Umbilical cord (tissue), 2 donors: ENCODE data around the gene ARHGEF4. TPM values are rescaled to one million over a fixed set of nuclear protein-coding genes. Genes with fewer than 3 reads are reported as not detected.

Source experiments
- DNase-seq: peaks from one replicate; pipeline ENCODE4 v3.0.0-alpha.2; 2015; ENCODE audit warnings: low spot score
- total RNA-seq: library from RNA; depleted of rRNA; stranded (reverse); fragments of >200 nt; gene quantifications from one replicate; pipeline ENCODE4 v1.2.3, GENCODE V29; 2014; ENCODE audit warnings: low replicate concordance; ENCODE audit not compliant: insufficient read depth

Gene ARHGEF4
- total RNA-seq, 1 donor from 2014 or later: 8.9 TPM

- no peak for DNase-seq
Observed at GRCh38 chr2:130834931-130835765, 1.6 kb upstream of the ARHGEF4 start.

- no peak for DNase-seq
Observed at GRCh38 chr2:130835766-130836015, 1.0 kb upstream of the ARHGEF4 start.

- DNase-seq: no peak
Observed at GRCh38 chr2:130837175-130837810, 579 bp downstream of the ARHGEF4 start.

- no peak for DNase-seq
Observed at GRCh38 chr2:130837811-130838565, 1.3 kb downstream of the ARHGEF4 start.

GRCh38 chr2:130839011-130839780 lies 2.5 kb downstream of the ARHGEF4 start:
- no peak for DNase-seq

GRCh38 chr2:130840506-130840905 lies 3.8 kb downstream of the ARHGEF4 start:
- DNase-seq: no peak

- DNase-seq: no peak
Observed at GRCh38 chr2:130841741-130842365, 5.1 kb downstream of the ARHGEF4 start.

- DNase-seq: no peak
Observed at GRCh38 chr2:130842770-130843169, 6.1 kb downstream of the ARHGEF4 start.

GRCh38 chr2:130843321-130843985 lies 6.7 kb downstream of the ARHGEF4 start:
- DNase-seq: no peak

- DNase-seq: no peak
Observed at GRCh38 chr2:130844161-130844560, 7.4 kb downstream of the ARHGEF4 start.

- DNase-seq: no peak
Observed at GRCh38 chr2:130845505-130846085, 8.9 kb downstream of the ARHGEF4 start.

- DNase-seq: no peak
Observed at GRCh38 chr2:130846233-130846632, 9.5 kb downstream of the ARHGEF4 start.

- no peak for DNase-seq
Observed at GRCh38 chr2:130846686-130847375, 10.1 kb downstream of the ARHGEF4 start.

- no peak for DNase-seq
Observed at GRCh38 chr2:130847776-130848525, 11.2 kb downstream of the ARHGEF4 start.

- DNase-seq: no peak
Observed at GRCh38 chr2:130848526-130849210, 12.0 kb downstream of the ARHGEF4 start.

GRCh38 chr2:130849896-130850787 lies 13.4 kb downstream of the ARHGEF4 start:
- no peak for DNase-seq
